GM19452 (cell line): ENCODE data around the gene MUC21.
"Not testable (repeated sequence)": the region's sequence is repeated elsewhere in the genome, so short reads cannot be mapped to it uniquely, and the experiment has no call there.

Experiments
- ATAC-seq: cut with Tn5 transposase; IDR thresholded peaks from one replicate; pipeline ENCODE4 v1.9.1; 2021; ENCODE audit not compliant: unreplicated experiment

Gene MUC21

GRCh38 chr6:30966154-30966553, 17.4 kb upstream of the MUC21 start:
- ATAC-seq: no peak

GRCh38 chr6:30969171-30969570, 14.3 kb upstream of the MUC21 start:
- not testable (repeated sequence) for ATAC-seq

- ATAC-seq: no peak
These were observed 12.6 kb upstream of the MUC21 start for GRCh38 chr6:30970946-30971345.

- ATAC-seq: no peak
These were observed 10.7 kb upstream of the MUC21 start for GRCh38 chr6:30972816-30973215.

- ATAC-seq: no peak
These were observed 8.8 kb upstream of the MUC21 start for GRCh38 chr6:30974490-30975252.

GRCh38 chr6:30979141-30979540, 4.4 kb upstream of the MUC21 start:
- no peak for ATAC-seq

- no peak for ATAC-seq
These were observed 3.8 kb upstream of the MUC21 start for GRCh38 chr6:30979690-30980089.

- ATAC-seq: no peak
These were observed 1.4 kb upstream of the MUC21 start for GRCh38 chr6:30981942-30982772.

- no peak for ATAC-seq
These were observed 2.0 kb downstream of the MUC21 start for GRCh38 chr6:30985490-30985889.

GRCh38 chr6:30987304-30987703, 3.8 kb downstream of the MUC21 start:
- ATAC-seq: no peak

GRCh38 chr6:30988209-30988825, 4.8 kb downstream of the MUC21 start:
- ATAC-seq: no peak

- no peak for ATAC-seq
These were observed 7.0 kb downstream of the MUC21 start for GRCh38 chr6:30990422-30991086.

GRCh38 chr6:30991891-30992290, 8.4 kb downstream of the MUC21 start:
- no peak for ATAC-seq

- ATAC-seq: no peak
These were observed 13.8 kb downstream of the MUC21 start for GRCh38 chr6:30997301-30997700.

- no peak for ATAC-seq
These were observed 15.3 kb downstream of the MUC21 start for GRCh38 chr6:30998785-30999184.

GRCh38 chr6:31000067-31000860, 16.7 kb downstream of the MUC21 start:
- not testable (repeated sequence) for ATAC-seq

GRCh38 chr6:31001281-31001888, 17.9 kb downstream of the MUC21 start:
- no peak for ATAC-seq

- no peak for ATAC-seq
These were observed 19.0 kb downstream of the MUC21 start for GRCh38 chr6:31002471-31002870.

- ATAC-seq: no peak
These were observed 21.3 kb downstream of the MUC21 start for GRCh38 chr6:31004794-31005193.
